C4-2B (cell line): ENCODE measurements around the gene MTSS2.

Experiments
- CTCF ChIP-seq: fragments of 450-650 bp; conservative IDR thresholded peaks from 2 replicates; pipeline ENCODE4 v1.5.1; 2017; ENCODE audit warnings: mild to moderate bottlenecking
- ZFX ChIP-seq: fragments of 450-650 bp; IDR thresholded peaks from 2 replicates; pipeline ENCODE4 v1.6.1; 2017

- TF ChIP-seq CTCF: no peak
- TF ChIP-seq ZFX: no peak
These were observed 15.7 kb upstream of the MTSS2 start for GRCh38 chr16:70701596-70701995.
